Measurements from ENCODE around the gene MSH3.
"Not testable (repeated sequence)": the region's sequence is repeated elsewhere in the genome, so short reads cannot be mapped to it uniquely, and the experiment has no call there.

The MSH3 gene

DNA sequence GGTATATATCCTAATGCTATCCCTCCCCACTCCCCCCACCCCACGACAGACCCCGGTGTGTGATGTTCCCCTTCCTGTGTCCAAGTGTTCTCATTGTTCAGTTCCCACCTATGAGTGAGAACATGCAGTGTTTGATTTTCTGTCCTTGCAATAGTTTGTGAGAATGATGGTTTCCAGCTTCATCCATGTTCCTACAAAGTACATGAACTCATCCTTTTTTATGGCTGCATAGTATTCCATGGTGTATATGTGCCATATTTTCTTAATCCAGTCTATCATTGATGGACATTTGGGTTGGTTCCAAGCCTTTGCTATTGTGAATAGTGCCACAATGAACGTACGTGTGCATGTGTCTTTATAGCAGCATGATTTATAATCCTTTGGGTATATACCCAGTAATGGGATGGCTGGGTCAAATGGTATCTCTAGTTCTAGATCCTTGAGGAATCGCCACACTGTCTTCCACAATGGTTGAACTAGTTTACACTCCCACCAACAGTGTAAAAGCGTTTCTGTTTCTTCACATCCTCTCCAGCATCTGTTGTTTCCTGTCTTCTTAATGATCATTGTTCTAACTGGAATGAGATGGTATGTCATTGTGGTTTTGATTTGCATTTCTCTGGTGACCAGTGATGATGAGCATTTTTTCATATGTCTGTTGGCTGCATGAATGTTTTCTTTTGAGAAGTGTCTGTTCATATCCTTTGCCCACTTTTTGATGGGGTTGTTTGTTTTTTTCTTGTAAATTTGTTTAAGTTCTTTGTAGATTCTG lies 186.8 kb downstream of the MSH3 start:
- in situ Hi-C loops (cut with HindIII; ENCODE audit: low sequenced_read_pairs) = not testable (repeated sequence)

GRCh38 chr5:80846422-80846821 lies 192.0 kb downstream of the MSH3 start:
- in situ Hi-C loops (cut with HindIII; ENCODE audit: low sequenced_read_pairs) = not testable (repeated sequence)

DNA sequence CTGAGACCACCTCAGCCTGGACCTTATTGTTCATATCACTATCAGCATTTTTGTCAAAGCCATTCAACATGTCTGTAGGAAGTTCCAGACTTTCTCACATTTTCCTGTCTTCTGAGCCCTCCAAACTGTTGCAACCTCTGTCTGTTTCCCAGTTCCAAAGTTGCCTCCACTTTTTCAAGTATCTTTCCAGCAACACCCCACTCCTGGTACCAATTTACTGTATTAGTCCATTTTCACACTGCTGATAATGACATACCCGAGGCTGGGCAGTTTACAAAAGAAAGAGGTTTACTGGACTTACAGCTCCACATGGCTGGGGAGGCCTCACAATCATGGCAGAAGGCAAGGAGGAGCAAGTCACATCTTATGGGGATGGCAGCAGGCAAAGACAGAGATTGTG lies 195.7 kb downstream of the MSH3 start:
- in situ Hi-C loops (cut with HindIII; ENCODE audit: low sequenced_read_pairs) = not testable (repeated sequence)

- in situ Hi-C loops (cut with HindIII; ENCODE audit: low sequenced_read_pairs) = no loop called here
Observed at GRCh38 chr5:80852331-80853245, 198.1 kb downstream of the MSH3 start.

DNA sequence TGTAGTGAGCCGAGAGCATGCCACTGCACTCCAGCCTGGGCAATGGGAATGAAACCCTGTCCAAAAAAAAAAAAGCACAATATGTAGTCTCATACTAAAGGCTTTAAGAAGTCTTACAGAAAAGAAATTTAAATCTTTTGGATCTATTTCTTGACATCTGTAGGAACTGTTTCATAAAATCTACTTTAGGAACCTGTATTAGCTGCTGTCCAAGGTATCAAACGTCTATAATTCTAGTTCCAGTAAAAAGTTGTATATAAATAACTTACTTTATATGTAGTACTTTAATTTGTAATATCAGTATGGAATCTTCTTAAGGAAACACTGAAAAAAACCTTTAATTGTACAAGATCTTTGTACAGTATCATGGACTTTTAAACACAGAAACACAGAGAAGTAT lies 199.0 kb downstream of the MSH3 start:
- in situ Hi-C loops (cut with HindIII; ENCODE audit: low sequenced_read_pairs) = no loop called here

- in situ Hi-C loops (cut with HindIII; ENCODE audit: low sequenced_read_pairs) = no loop called here
Observed at GRCh38 chr5:80854583-80854982, 200.1 kb downstream of the MSH3 start.

DNA sequence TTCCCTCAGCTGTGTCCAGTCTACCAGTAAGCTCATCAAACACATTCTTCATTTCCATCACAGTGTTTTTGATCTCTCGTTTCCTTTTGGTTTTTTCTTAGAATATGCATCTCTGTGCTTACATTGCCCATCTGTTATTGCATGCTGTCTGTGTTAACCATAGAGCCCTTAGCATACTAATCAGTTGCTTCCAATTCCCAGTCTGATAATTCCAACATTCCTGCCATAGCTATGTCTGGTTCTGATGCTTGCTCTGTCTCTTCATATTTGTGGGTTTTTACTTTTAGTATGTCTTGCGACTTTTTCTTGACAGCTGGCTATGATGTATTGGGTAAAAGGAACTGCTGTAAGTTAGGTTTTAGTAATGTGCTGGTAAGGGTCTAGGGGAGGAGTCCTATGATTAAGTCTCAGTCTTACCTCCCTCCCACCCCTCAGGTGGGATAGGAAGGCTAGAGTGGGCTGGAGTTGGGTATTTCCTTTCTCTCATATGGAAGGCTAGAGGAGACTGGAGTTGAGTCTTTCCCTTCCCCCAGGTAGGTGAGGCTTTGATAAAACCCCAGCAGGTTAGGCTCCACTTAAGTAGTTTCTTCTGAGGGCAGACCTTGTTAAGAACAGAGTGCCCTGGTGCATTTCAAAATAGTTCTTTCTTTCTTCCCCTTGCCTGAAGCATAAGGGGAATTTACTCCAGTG lies 206.6 kb downstream of the MSH3 start:
- in situ Hi-C loops (cut with HindIII; ENCODE audit: low sequenced_read_pairs) = no loop called here

- in situ Hi-C loops (cut with HindIII; ENCODE audit: low sequenced_read_pairs) = no loop called here
Observed at GRCh38 chr5:80863708-80864107, 209.3 kb downstream of the MSH3 start.

- in situ Hi-C loops (cut with HindIII; ENCODE audit: low sequenced_read_pairs) = no loop called here
Observed at GRCh38 chr5:80864109-80864508, 209.7 kb downstream of the MSH3 start.

DNA sequence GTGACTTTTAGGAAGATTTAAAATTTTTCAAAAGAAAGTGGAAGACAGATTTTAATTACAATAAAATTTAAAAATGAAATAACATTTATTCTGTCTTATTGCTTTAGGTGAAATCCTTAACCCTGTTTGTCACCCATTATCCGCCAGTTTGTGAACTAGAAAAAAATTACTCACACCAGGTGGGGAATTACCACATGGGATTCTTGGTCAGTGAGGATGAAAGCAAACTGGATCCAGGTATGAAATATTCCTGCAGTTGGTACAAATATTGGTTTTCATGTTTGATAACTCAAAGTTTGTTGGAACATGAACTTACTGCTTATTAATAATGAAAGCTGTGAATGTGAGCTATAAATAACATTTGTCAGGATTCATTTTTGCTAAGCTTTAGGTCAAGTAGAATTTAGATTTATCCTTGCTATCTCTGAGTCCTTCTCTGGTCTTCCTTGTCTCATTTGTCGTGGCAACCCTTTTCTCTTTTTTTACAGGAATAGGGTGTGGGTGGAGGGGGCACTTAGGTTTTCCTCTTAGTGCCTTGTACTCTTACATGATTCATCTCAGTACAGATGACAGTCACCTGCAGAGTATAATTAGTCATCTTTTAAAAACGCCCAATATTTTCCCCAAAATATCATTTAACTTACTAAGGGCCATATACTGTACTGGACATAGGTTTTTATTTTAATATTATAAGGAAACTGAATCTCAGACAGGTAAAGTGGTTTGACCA lies 210.4 kb downstream of the MSH3 start:
- in situ Hi-C loops (cut with HindIII; ENCODE audit: low sequenced_read_pairs) = no loop called here

DNA sequence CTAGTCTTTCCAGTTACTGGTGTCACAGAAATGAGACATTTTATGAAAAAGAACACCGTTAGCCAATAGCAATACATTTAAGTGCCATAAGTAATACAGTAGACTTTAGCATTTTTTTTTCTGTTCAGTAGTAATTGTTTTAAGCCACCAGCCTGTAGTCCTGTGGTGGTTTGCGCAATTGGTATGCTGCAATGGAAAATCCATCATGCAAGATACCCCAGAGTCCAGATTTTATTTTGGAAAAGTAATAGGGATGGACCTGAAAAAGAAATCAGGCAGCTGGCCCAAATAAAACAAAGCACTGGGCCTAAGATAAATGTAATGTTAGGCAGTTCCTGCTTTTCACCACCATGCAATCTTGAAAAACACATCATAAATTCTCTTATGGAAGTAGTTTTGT lies 211.1 kb downstream of the MSH3 start:
- in situ Hi-C loops (cut with HindIII; ENCODE audit: low sequenced_read_pairs) = no loop called here

GRCh38 chr5:80866371-80866770 lies 211.9 kb downstream of the MSH3 start:
- in situ Hi-C loops (cut with HindIII; ENCODE audit: low sequenced_read_pairs) = no loop called here

DNA sequence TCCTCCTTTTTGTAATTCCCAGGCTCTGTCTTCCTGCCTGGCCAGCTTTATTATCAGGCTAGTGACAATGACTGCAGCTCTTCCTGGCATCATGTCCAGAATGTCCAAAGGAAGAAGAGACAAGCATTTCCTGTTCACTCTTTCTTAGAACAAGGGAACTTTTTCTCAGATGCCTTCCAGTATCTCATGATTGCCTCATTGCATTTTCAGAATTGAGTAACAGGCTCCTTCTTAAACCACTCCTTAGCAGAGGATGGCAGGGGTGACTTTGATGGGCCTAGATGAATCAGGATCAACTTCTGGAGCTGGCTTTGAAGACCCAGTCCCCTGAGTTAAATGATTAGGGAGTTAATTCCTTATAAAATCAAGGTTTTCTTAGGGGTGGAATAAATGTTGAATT lies 212.8 kb downstream of the MSH3 start:
- in situ Hi-C loops (cut with HindIII; ENCODE audit: low sequenced_read_pairs) = no loop called here

DNA sequence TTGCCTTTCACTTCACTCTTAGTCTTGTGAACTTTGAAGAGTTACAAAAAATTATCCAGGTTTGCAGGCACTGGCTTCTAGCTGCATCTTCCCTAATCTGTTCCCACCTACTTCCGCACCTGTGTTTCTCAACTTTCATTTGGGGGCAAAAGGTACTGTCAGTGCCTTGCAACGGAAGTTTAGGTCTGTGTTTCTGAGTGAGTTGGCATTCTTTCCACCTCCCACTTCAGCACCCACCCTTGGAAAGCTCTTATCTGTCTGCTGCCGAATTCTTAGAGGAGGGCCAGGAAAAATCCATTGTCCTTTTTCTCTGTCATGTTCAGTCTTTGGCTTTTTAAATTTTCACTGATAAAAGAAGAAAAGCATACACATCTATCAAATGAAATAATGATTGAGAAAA lies 216.0 kb downstream of the MSH3 start:
- in situ Hi-C loops (cut with HindIII; ENCODE audit: low sequenced_read_pairs) = no loop called here

- in situ Hi-C loops (cut with HindIII; ENCODE audit: low sequenced_read_pairs) = no loop called here
Observed at GRCh38 chr5:80871541-80871961, 217.1 kb downstream of the MSH3 start.

- in situ Hi-C loops (cut with HindIII; ENCODE audit: low sequenced_read_pairs) = no loop called here
Observed at GRCh38 chr5:80874162-80874561, 219.7 kb downstream of the MSH3 start.

GRCh38 chr5:80877592-80877991 lies 223.1 kb downstream of the MSH3 start:
- in situ Hi-C loops (cut with HindIII; ENCODE audit: low sequenced_read_pairs) = loop anchor here (5.0 kb wide), 1 partner anchor 55 kb away; no protein-coding TSS in a partner anchor

DNA sequence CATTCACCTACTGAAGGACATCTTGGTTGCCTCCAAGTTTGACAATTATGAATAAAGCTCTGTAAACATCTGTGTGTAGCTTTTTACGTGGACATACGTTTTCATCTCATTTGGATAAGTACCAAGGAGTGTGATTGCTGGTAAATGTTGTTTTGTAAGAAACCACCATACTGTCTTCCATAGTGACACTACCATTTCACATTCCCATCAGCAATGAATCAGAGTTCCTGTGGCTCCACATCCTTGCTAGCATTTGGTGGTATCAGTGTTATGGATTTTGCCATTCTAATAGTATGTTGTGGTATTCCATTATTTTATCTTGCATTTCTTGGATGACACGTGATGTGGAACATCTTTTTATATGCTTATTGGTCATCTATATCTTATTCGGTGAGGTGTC lies 227.3 kb downstream of the MSH3 start:
- in situ Hi-C loops (cut with HindIII; ENCODE audit: low sequenced_read_pairs) = no loop called here

DNA sequence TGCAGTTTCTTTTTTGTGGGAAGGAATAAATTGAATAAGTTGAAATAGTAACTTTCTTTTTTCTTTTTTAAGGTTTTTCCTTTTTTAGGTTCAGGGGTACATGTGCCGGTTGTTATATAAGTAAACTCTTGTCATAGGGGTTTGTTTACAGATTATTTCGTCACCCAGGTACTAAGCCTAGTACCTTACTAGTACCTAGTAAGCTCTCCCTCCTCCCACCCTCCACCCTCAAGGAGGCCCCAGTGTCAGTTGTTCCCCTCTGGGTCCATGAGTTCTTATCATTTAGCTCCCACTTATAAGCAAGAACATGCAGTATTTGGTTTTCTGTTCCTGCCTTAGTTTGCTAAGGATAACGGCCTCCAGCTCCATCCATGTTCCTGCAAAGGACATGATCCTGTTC lies 228.9 kb downstream of the MSH3 start:
- in situ Hi-C loops (cut with HindIII; ENCODE audit: low sequenced_read_pairs) = not testable (repeated sequence)

DNA sequence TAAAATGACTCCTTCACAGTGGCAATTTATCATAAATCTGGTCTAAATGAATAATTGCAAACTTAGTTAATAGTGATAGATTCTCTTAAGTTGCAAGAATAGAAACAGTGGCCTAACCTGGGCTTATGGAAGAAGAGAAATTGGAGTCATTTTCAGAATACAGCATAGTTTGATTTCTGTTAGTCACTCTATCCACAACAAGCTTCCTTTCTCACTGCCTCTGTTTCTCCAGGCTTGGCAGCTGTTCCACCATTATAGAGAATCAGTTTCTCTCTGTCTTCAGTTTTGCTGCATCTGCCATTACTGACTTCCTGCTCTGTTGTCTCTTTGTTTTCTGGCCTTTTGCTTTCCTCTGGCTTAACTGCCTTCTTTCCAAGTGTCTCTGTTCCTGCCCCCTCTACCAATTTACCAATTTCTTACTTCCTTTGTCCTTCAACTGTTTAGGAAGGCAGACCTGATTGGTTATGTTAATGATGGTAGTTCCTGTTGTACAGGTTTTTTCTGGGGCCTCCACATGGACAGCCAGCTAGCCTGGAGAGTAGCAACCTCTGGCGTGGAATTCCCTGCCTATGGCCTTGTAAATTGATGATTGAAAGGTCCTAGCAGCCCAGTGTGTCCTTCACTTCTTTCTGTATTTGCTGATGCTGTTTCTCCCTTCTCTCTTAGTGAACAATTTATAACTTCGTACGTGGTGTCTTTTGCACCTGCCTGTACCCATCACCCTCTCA lies 229.8 kb downstream of the MSH3 start:
- in situ Hi-C loops (cut with HindIII; ENCODE audit: low sequenced_read_pairs) = no loop called here
